Right renal cortex interstitium (tissue), 3 donors: Measurements from ENCODE around the gene HNRNPL. TPM values are rescaled to one million over a fixed set of nuclear protein-coding genes. Genes with fewer than 3 reads are reported as not detected.

ENCODE experiments used
- polyA plus RNA-seq, 3 donors: library from polyadenylated mRNA; unstranded; fragments of 120-200 nt; gene quantifications; one replicate each; pipeline ENCODE4 v1.2.1, GENCODE V29; 2013; ENCODE audit not compliant: insufficient read length in 3 of 3

HNRNPL gene
- polyA plus RNA-seq, 3 donors: 473 to 492 (median 480) TPM

Other genes starting within 250 kb of the HNRNPL start
- 1 to 10 TPM; 2.5 to 2.9 (median 2.6) TPM for gene MAP4K1, start 232.0 kb downstream of the HNRNPL start, polyA plus RNA-seq
- 100 to 1,000 TPM; 339 to 385 (median 343) TPM for gene EIF3K, start 230.8 kb downstream of the HNRNPL start, polyA plus RNA-seq
- gene ACTN4, start 202.3 kb downstream of the HNRNPL start, polyA plus RNA-seq: 100 to 1,000 TPM; 623 to 719 (median 641) TPM
- 1 to 10 TPM; 4.2 to 5.8 (median 4.7) TPM for gene CAPN12, start 105.5 kb downstream of the HNRNPL start, polyA plus RNA-seq
- gene LGALS7, start 76.5 kb downstream of the HNRNPL start, polyA plus RNA-seq: 1 to 10 TPM in 1 of 3 donors, under 1 TPM in 1, not detected in 1; 0.40 to 1.2 TPM
- 1 to 10 TPM in 2 of 3 donors, not detected in 1; 1.4 TPM for gene LGALS7B, start 60.8 kb downstream of the HNRNPL start, polyA plus RNA-seq
- gene LGALS4, start 37.0 kb downstream of the HNRNPL start, polyA plus RNA-seq: 1 to 10 TPM in 2 of 3 donors, under 1 TPM in 1; 0.72 to 1.6 (median 1.1) TPM
- 100 to 1,000 TPM; 144 to 168 (median 151) TPM for gene ECH1, start 18.2 kb downstream of the HNRNPL start, polyA plus RNA-seq
- 1 to 10 TPM; 6.3 to 8.4 (median 6.5) TPM for gene RINL, start 28.3 kb upstream of the HNRNPL start, polyA plus RNA-seq
- 10 to 100 TPM; 35.8 to 41.0 (median 38.5) TPM for gene SIRT2, start 49.6 kb upstream of the HNRNPL start, polyA plus RNA-seq
- 1 to 10 TPM; 6.9 to 7.9 (median 7.7) TPM for gene NFKBIB, start 50.0 kb upstream of the HNRNPL start, polyA plus RNA-seq
- under 1 TPM; 0.41 to 0.65 (median 0.42) TPM for gene CCER2, start 62.2 kb upstream of the HNRNPL start, polyA plus RNA-seq
- 10 to 100 TPM; 31.4 to 36.7 (median 34.6) TPM for gene SARS2, start 80.8 kb upstream of the HNRNPL start, polyA plus RNA-seq
- 10 to 100 TPM; 15.2 to 21.4 (median 15.8) TPM for gene MRPS12, start 81.0 kb upstream of the HNRNPL start, polyA plus RNA-seq
- 10 to 100 TPM; 57.6 to 59.5 (median 57.6) TPM for gene FBXO17, start 125.8 kb upstream of the HNRNPL start, polyA plus RNA-seq
- 1 to 10 TPM; 6.3 to 7.3 (median 7.0) TPM for gene FBXO27, start 182.6 kb upstream of the HNRNPL start, polyA plus RNA-seq
- gene ACP7, start 234.4 kb upstream of the HNRNPL start, polyA plus RNA-seq: under 1 TPM; 0.31 to 0.76 (median 0.64) TPM